Stomach (tissue), 4 donors: ENCODE results near the gene GSX1.

Experiments used
- POLR2A ChIP-seq, 4 donors: fragments of 450-650 bp; IDR thresholded peaks; one replicate each; pipeline ENCODE4 v1.6.1; 2016; ENCODE audit warnings: antibody characterized with exemption in 4 of 4, control low read depth in 2 of 4, mild to moderate bottlenecking in 1 of 4, moderate library complexity in 1 of 4
- TF ChIP-seq, protein P1 (sequence below), 7 experiments: fragments of 450-650 bp in 4 of 7; fragments of 200-600 bp in 3 of 7; sonication (generic) in 3 of 7; IDR thresholded peaks; one replicate each; pipeline ENCODE4 v1.5.1; 2016 to 2019; ENCODE audit warnings: antibody characterized with exemption in 7 of 7, control low read depth in 2 of 7, mild to moderate bottlenecking in 1 of 7

- no peak for TF ChIP-seq POLR2A (IDR thresholded peaks at IDR 0.05)
- TF ChIP-seq, protein P1, sequence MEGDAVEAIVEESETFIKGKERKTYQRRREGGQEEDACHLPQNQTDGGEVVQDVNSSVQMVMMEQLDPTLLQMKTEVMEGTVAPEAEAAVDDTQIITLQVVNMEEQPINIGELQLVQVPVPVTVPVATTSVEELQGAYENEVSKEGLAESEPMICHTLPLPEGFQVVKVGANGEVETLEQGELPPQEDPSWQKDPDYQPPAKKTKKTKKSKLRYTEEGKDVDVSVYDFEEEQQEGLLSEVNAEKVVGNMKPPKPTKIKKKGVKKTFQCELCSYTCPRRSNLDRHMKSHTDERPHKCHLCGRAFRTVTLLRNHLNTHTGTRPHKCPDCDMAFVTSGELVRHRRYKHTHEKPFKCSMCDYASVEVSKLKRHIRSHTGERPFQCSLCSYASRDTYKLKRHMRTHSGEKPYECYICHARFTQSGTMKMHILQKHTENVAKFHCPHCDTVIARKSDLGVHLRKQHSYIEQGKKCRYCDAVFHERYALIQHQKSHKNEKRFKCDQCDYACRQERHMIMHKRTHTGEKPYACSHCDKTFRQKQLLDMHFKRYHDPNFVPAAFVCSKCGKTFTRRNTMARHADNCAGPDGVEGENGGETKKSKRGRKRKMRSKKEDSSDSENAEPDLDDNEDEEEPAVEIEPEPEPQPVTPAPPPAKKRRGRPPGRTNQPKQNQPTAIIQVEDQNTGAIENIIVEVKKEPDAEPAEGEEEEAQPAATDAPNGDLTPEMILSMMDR (IDR thresholded peaks at IDR 0.05): no peak
Observed at GRCh38 chr13:27842571-27842970, 50.3 kb downstream of the GSX1 start.
